GM12892 (cell line): ENCODE data around the gene PDZD2.

Experiments used
- POLR2A ChIP-seq: IDR thresholded peaks from 2 replicates; pipeline ENCODE4 v1.6.1; 2011; ENCODE audit warnings: low read depth, low read length, control low read depth
- POLR2AphosphoS5 ChIP-seq: IDR thresholded peaks from 2 replicates; pipeline ENCODE4 v1.6.1; 2011; ENCODE audit warnings: low read depth, low read length, control low read depth
- TAF1 ChIP-seq: IDR thresholded peaks from 2 replicates; pipeline ENCODE4 v1.6.1; 2011; ENCODE audit warnings: low read depth, mild to moderate bottlenecking, control low read depth, low read length, borderline replicate concordance

GRCh38 chr5:31770132-31770720, 131.3 kb downstream of the PDZD2 start:
- no peak for TF ChIP-seq TAF1
- TF ChIP-seq POLR2A, result no peak
- TF ChIP-seq POLR2AphosphoS5, result no peak
